Fibroblast of villous mesenchyme (primary cell): ENCODE data around the gene ANAPC13. TPM values are rescaled to one million over a fixed set of nuclear protein-coding genes. Genes with fewer than 3 reads are reported as not detected.

Experiments
- DNase-seq: peaks from one replicate; pipeline ENCODE4 v3.0.0-alpha.2; 2010; ENCODE audit warnings: low read depth
- H3K4me3 ChIP-seq: 2 replicates; pipeline ENCODE4 v1.5.1; 2011; ENCODE audit warnings: low read depth, mild to moderate bottlenecking, low read length
- CTCF ChIP-seq: IDR thresholded peaks from 2 replicates; pipeline ENCODE4 v1.5.1; 2012; ENCODE audit warnings: low read depth, mild to moderate bottlenecking, low read length; ENCODE audit not compliant: insufficient read depth
- total RNA-seq: library from RNA; depleted of rRNA; stranded (reverse); fragments of >200 nt; gene quantifications from 2 replicates; pipeline ENCODE4 v1.2.3, GENCODE V29; 2012

ANAPC13 gene
- total RNA-seq, 1 donor: 95.9 TPM

- TF ChIP-seq CTCF: no peak
- no peak for DNase-seq
- no peak overlapping the region for H3K4me3 ChIP-seq
Observed at GRCh38 chr3:134432236-134432635, 53.5 kb downstream of the ANAPC13 start.

GRCh38 chr3:134430950-134431445 is 54.8 kb downstream of the ANAPC13 start:
- no peak overlapping the region for H3K4me3 ChIP-seq
- DNase-seq: no peak
- TF ChIP-seq CTCF: no peak

GRCh38 chr3:134430174-134430573 is 55.6 kb downstream of the ANAPC13 start:
- TF ChIP-seq CTCF: no peak
- DNase-seq: no peak
- H3K4me3 ChIP-seq: no peak overlapping the region

- DNase-seq: no peak
- no peak for TF ChIP-seq CTCF
- no peak overlapping the region for H3K4me3 ChIP-seq
Observed at GRCh38 chr3:134428401-134428800, 57.4 kb downstream of the ANAPC13 start.

Other genes starting within 250 kb of the ANAPC13 start
- gene RYK, start 235.1 kb downstream of the ANAPC13 start, total RNA-seq: 103 and 161 TPM in 2 replicates
- gene AMOTL2, start 111.5 kb downstream of the ANAPC13 start, total RNA-seq: 129 and 236 TPM in 2 replicates
- gene CEP63, start 72 bp upstream of the ANAPC13 start, total RNA-seq: 13.8 and 21.9 TPM in 2 replicates
- gene KY, start 165.0 kb upstream of the ANAPC13 start, total RNA-seq: 0.32 TPM in 1 of 2 replicates, not detected in the other